Measurements from ENCODE around the gene ABCA12.

ABCA12 gene

GRCh38 chr2:214987261-214987660 lies 151.2 kb downstream of the ABCA12 start:
- H3K4me1 ChIP-seq (ENCODE audit: insufficient read depth, low read length, poor library complexity, severe bottlenecking), result no peaks in the 10 kb centered on the region
- no peaks in the 10 kb centered on the region for H3F3A ChIP-seq (ENCODE audit: low read depth)
- no peaks in the 10 kb centered on the region for H3K9me2 ChIP-seq (replicated peaks; ENCODE audit: low read depth, low read length)
- no peak for TF ChIP-seq CTCF (conservative IDR thresholded peaks at IDR 0.05; ENCODE audit: low read length)
- no peak for TF ChIP-seq EZH2phosphoT487 (IDR thresholded peaks at IDR 0.05; ENCODE audit: borderline replicate concordance)
- no peaks in the 10 kb centered on the region for H4K20me1 ChIP-seq (ENCODE audit: insufficient read depth, low read length, poor library complexity, severe bottlenecking)
- H3K4me3 ChIP-seq (ENCODE audit: low read length, poor library complexity, severe bottlenecking), result no peak overlapping the region
- H3K9ac ChIP-seq (ENCODE audit: low read depth, low read length, poor library complexity, severe bottlenecking), result no peak overlapping the region
- no peak overlapping the region for H3K4me2 ChIP-seq (ENCODE audit: low read depth, low read length, poor library complexity, severe bottlenecking)
- H3K27me3 ChIP-seq (ENCODE audit: insufficient read depth, low read length, poor library complexity, severe bottlenecking), result no peaks in the 10 kb centered on the region
- no peak overlapping the region for H2AFZ ChIP-seq (ENCODE audit: low read length)
- H3K36me3 ChIP-seq (ENCODE audit: insufficient read depth, low read length), result no peaks in the 10 kb centered on the region
- no peaks in the 10 kb centered on the region for H3K9me3 ChIP-seq (ENCODE audit: insufficient read depth, low read depth, low read length)
- H3K79me2 ChIP-seq (ENCODE audit: insufficient read depth, low read length), result no peaks in the 10 kb centered on the region

GRCh38 chr2:214985619-214986018 lies 152.8 kb downstream of the ABCA12 start:
- TF ChIP-seq CTCF (conservative IDR thresholded peaks at IDR 0.05; ENCODE audit: low read length) (no peak), EZH2phosphoT487 (IDR thresholded peaks at IDR 0.05; ENCODE audit: borderline replicate concordance) (no peak)
- Histone ChIP-seq H3K9me2 (replicated peaks; ENCODE audit: low read depth, low read length) (no peaks in the 10 kb centered on the region), H3K9ac (ENCODE audit: low read depth, low read length, poor library complexity, severe bottlenecking) (no peak overlapping the region)

DNA sequence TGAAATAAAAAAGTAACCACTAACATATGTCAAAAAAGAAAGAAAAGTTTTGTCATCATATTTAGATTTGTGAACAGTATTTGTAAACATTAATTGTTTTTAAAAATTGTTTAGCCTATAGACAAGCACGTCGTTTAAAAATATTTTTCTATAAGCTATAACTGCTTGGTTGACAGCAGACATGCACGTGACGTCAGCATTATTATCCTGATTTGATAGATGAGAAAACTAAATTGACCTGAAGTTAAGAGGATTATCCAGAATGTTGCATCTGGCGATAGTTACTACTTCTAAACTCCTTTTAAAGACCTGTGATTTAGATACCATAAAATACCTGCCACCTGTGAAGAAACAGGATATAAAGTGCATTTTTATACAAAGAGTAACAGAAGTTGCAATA lies 172.0 kb downstream of the ABCA12 start:
- no peaks in the 10 kb centered on the region for H3K4me1 ChIP-seq (ENCODE audit: insufficient read depth, low read length, poor library complexity, severe bottlenecking)
- no peak overlapping the region for H3K4me3 ChIP-seq (ENCODE audit: low read length, poor library complexity, severe bottlenecking)
- H3F3A ChIP-seq (ENCODE audit: low read depth), result no peaks in the 10 kb centered on the region
- no peaks in the 10 kb centered on the region for H3K27me3 ChIP-seq (ENCODE audit: insufficient read depth, low read length, poor library complexity, severe bottlenecking)
- H3K9me2 ChIP-seq (replicated peaks; ENCODE audit: low read depth, low read length), result no peaks in the 10 kb centered on the region
- H3K79me2 ChIP-seq (ENCODE audit: insufficient read depth, low read length), result no peaks in the 10 kb centered on the region
- H2AFZ ChIP-seq (ENCODE audit: low read length), result no peak overlapping the region
- no peak overlapping the region for H3K4me2 ChIP-seq (ENCODE audit: low read depth, low read length, poor library complexity, severe bottlenecking)
- H3K36me3 ChIP-seq (ENCODE audit: insufficient read depth, low read length), result no peaks in the 10 kb centered on the region
- TF ChIP-seq EZH2phosphoT487 (IDR thresholded peaks at IDR 0.05; ENCODE audit: borderline replicate concordance) (no peak), CTCF (conservative IDR thresholded peaks at IDR 0.05; ENCODE audit: low read length) (no peak)
- no peaks in the 10 kb centered on the region for H3K9me3 ChIP-seq (ENCODE audit: insufficient read depth, low read depth, low read length)
- H4K20me1 ChIP-seq (ENCODE audit: insufficient read depth, low read length, poor library complexity, severe bottlenecking), result no peaks in the 10 kb centered on the region
- no peak overlapping the region for H3K9ac ChIP-seq (ENCODE audit: low read depth, low read length, poor library complexity, severe bottlenecking)

More at GRCh38 chr2:214985619-214986018, 152.8 kb downstream of the ABCA12 start:
- no peaks in the 10 kb centered on the region for H3K9me3 ChIP-seq (ENCODE audit: insufficient read depth, low read depth, low read length)
- no peaks in the 10 kb centered on the region for H3F3A ChIP-seq (ENCODE audit: low read depth)
- H3K4me3 ChIP-seq (ENCODE audit: low read length, poor library complexity, severe bottlenecking), result no peak overlapping the region
- H3K79me2 ChIP-seq (ENCODE audit: insufficient read depth, low read length), result no peaks in the 10 kb centered on the region
- H4K20me1 ChIP-seq (ENCODE audit: insufficient read depth, low read length, poor library complexity, severe bottlenecking), result no peaks in the 10 kb centered on the region
- no peak overlapping the region for H3K4me2 ChIP-seq (ENCODE audit: low read depth, low read length, poor library complexity, severe bottlenecking)
- H3K36me3 ChIP-seq (ENCODE audit: insufficient read depth, low read length), result no peaks in the 10 kb centered on the region
- no peaks in the 10 kb centered on the region for H3K27me3 ChIP-seq (ENCODE audit: insufficient read depth, low read length, poor library complexity, severe bottlenecking)
- H2AFZ ChIP-seq (ENCODE audit: low read length), result no peak overlapping the region
- no peaks in the 10 kb centered on the region for H3K4me1 ChIP-seq (ENCODE audit: insufficient read depth, low read length, poor library complexity, severe bottlenecking)
